ENCODE results near the gene NLGN3.

NLGN3 gene

DNA sequence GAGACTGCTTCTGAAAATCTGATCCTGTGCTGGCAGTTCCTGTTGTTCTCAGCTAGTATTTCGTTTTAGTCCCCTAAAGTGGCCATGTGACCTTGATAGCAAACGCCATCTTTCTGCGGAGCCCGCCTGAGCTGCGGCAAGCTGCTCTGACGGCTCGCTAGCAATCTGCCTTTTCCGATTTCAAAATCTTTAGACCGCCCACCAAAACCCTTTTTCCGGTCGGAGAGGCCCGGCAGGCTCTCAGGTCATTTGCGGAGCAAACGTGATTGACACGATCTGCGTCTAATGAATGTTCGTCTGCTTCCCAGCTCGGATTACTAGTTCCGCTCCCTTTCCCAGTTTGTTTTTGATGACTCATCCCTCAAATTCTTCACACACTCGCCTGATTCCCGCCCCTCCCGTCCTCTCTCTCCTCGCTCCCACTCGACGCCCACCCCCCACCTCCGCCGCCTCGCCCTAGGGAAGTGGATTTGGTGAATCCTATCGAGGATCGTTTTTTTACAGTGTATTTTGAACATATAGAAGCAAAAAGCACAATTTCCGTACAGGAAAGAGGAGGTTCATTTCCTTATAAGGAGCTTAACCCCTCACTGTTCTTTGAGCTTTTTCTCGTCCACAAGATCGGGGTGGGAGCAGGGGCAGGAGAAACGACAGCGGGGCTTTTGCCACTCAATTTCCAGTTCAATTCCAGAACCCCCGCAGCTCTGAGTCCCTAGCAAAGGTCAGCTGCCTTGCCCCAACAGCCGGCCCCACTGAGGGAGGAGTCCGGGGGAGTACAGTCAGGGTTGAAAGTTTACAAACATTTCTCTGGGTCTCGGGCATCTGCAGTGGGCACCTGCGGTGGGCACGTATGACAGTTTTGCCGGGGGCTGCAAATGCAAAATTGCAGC, 37.5 kb downstream of the NLGN3 start:
- peak; percentile 96 for DNase-seq (ENCODE audit: low read depth)
- TF ChIP-seq, protein P1, sequence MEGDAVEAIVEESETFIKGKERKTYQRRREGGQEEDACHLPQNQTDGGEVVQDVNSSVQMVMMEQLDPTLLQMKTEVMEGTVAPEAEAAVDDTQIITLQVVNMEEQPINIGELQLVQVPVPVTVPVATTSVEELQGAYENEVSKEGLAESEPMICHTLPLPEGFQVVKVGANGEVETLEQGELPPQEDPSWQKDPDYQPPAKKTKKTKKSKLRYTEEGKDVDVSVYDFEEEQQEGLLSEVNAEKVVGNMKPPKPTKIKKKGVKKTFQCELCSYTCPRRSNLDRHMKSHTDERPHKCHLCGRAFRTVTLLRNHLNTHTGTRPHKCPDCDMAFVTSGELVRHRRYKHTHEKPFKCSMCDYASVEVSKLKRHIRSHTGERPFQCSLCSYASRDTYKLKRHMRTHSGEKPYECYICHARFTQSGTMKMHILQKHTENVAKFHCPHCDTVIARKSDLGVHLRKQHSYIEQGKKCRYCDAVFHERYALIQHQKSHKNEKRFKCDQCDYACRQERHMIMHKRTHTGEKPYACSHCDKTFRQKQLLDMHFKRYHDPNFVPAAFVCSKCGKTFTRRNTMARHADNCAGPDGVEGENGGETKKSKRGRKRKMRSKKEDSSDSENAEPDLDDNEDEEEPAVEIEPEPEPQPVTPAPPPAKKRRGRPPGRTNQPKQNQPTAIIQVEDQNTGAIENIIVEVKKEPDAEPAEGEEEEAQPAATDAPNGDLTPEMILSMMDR (conservative IDR thresholded peaks at IDR 0.05; ENCODE audit: control insufficient read depth, insufficient read depth, low read depth, low read length): no peak
- peak overlapping the region; percentile 54 for H3K4me3 ChIP-seq (ENCODE audit: control insufficient read depth, low read depth, low read length)

DNA sequence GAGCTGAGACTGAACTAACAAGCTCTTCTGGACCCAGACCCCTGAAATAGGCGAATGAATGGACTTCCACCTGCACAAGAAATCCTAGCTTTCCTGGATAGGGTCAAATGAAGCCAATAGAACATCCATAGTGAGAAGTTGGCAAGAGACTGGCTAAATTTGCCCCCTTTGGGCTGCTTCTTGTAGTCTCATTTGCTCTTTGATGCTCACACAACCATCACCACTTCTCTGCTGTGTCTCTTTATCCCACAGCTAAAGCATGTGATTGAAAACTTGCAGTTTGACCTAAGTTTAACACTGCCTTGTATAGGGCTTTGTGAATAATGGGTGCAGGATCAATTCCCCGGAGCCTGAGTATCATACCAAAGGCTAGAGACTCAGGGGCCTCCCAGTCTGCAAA, 38.2 kb downstream of the NLGN3 start:
- no peak overlapping the region for H3K4me3 ChIP-seq (ENCODE audit: control insufficient read depth, low read depth, low read length)
- no peak for DNase-seq (ENCODE audit: low read depth)
- TF ChIP-seq, protein P1 (conservative IDR thresholded peaks at IDR 0.05; ENCODE audit: control insufficient read depth, insufficient read depth, low read depth, low read length): no peak

DNA sequence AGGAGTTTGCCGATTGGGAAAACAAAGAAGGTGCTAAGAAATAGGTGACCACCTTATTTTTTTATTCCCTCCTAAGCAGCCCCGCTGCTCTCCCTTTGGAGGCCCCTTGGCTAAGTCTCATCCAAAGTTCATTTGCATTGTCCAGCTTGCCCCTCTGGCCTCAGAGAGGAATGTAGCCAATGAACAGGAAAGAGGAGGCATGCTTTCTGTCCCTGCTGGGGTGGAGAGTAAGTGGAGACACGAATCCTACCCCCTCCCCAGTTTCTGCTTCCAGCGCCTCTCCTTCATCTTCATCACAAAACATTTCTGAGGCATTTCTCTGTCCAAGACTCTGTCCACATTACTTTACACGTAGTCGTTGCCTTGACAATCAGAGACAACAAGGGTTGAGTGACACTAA, 38.7 kb downstream of the NLGN3 start:
- TF ChIP-seq, protein P1 (conservative IDR thresholded peaks at IDR 0.05; ENCODE audit: control insufficient read depth, insufficient read depth, low read depth, low read length): no peak
- no peak overlapping the region for H3K4me3 ChIP-seq (ENCODE audit: control insufficient read depth, low read depth, low read length)
- DNase-seq (ENCODE audit: low read depth): no peak

DNA sequence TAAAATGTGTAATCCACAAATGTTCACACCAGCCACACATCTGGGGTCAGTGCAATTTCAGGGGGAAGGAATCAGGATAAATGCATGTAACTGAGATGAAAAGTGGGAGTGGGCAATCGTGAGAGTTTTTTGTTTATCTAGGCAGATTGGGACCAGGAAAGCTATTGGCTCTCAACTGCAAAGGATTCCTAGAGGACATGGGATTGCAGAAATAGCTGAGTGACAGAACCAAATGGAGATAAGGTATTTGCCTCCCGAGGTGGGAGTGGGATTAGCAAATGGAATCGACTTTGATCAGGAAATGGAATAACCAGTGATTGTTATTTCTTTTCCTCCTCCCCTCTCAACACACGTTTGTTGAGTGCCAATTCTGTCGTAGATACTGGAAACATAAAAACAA, 39.5 kb downstream of the NLGN3 start:
- no peak overlapping the region for H3K4me3 ChIP-seq (ENCODE audit: control insufficient read depth, low read depth, low read length)
- no peak for DNase-seq (ENCODE audit: low read depth)
- TF ChIP-seq, protein P1 (conservative IDR thresholded peaks at IDR 0.05; ENCODE audit: control insufficient read depth, insufficient read depth, low read depth, low read length): no peak

DNA sequence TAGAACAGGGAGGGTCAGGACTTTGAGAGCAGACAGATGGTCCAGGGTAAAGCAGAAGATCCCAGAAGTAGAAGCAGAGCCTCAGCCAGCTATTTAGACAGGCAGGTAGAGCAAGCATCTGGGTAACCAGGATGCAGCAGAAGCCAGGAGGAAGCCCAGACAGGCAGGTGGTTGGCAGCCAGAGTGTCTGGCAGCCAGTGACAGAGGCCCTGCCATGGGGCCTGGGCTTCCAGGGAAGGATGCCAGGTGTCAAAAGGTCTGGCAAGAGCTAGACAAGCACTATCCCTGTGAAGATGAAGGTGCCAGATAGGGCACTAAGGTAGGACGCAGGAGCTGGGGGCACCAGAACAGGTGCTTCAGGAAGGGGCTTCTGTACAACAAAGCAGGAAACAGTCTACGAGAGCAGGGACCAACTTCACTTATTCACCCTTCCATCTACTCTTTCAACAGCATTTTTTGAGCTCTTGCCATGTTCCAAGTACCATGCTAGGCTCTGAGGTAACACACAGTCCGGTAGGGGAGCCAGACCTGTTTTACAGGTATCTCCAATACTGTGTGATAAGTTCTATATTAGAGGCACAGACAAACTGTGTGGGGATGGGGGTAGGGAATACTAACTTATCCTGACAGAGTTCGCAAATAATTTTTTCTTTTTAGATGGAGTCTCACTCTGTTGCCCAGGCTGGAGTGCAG, 40.3 kb downstream of the NLGN3 start:
- H3K4me3 ChIP-seq (ENCODE audit: control insufficient read depth, low read depth, low read length): no peak overlapping the region
- no peak for DNase-seq (ENCODE audit: low read depth)
- TF ChIP-seq, protein P1 (conservative IDR thresholded peaks at IDR 0.05; ENCODE audit: control insufficient read depth, insufficient read depth, low read depth, low read length): no peak

DNA sequence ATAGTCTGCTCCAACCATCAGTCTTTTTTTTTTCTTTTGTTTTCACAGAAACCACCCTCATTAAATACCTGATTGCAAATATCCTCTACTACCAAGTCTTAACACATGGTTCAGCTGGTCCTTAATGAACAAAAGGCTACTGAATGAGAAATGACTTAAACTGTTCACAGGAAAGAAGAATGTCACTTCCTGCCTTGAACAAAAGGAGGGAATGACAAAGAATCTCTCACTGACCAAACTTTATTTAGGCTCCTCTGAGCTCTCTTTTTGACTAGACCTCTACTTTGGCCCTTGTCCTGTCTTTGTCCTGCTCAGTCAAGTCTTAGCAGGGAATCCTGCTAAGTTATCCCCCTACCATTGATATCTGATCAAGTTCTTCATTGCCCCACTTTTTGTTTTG, 46.6 kb downstream of the NLGN3 start:
- TF ChIP-seq, protein P1 (conservative IDR thresholded peaks at IDR 0.05; ENCODE audit: control insufficient read depth, insufficient read depth, low read depth, low read length): no peak
- no peak overlapping the region for H3K4me3 ChIP-seq (ENCODE audit: control insufficient read depth, low read depth, low read length)
- DNase-seq (ENCODE audit: low read depth): no peak
